A549 (cell line): ENCODE results near the gene SIRT3. TPM values are rescaled to one million over a fixed set of nuclear protein-coding genes. Genes with fewer than 3 reads are reported as not detected.
"Not testable (repeated sequence)": the region's sequence is repeated elsewhere in the genome, so short reads cannot be mapped to it uniquely, and the experiment has no call there.

ENCODE experiments used
- ATAC-seq, 2 experiments: fragments of 200-7000 bp in 1 of 2; fragments of >200 bp in 1 of 2; cut with Nextera tagmentation in 1 of 2; cut with Tn5 transposase in 1 of 2; 3 replicates each; pipeline versions ENCODE4 v1.8.0 to v1.9.1; 2018 to 2020; ENCODE audit warnings: mild to moderate bottlenecking in 1 of 2, moderate library complexity in 1 of 2
- CTCF ChIA-PET: fragments of 300-600 bp; sonication (Branson Sonifier 250); formaldehyde crosslinking; extraction: SDS; loops from one replicate; lab custom pipeline; 2021; ENCODE audit warnings: antibody characterized with exemption, inconsistent platforms; lab: Yijun Ruan, JAX
- POLR2A ChIA-PET: fragments of 350-600 bp; formaldehyde crosslinking; extraction: SDS; loops from one replicate; lab custom pipeline; 2021; ENCODE audit warnings: antibody characterized with exemption, inconsistent platforms; lab: Yijun Ruan, JAX
- DNase-seq, 2 experiments: peaks; one replicate each; pipeline versions ENCODE4 v3.0.0 to v3.0.0-alpha.2; 2011 to 2016; ENCODE audit warnings: low read depth in 1 of 2, low spot score in 1 of 2
- FAIRE-seq: peaks from 2 replicates; lab custom pipeline; 2011; peaks lifted over from hg19 to GRCh38; lab: Jason Lieb, UNC
- H3K27ac ChIP-seq, 2 experiments: fragments of >200 bp; sonication (Bioruptor Twin); formaldehyde crosslinking; 3 replicates each; pipeline ENCODE4 v1.5.1; 2016 to 2017
- H3K4me1 ChIP-seq: fragments of >200 bp; sonication (Bioruptor Twin); formaldehyde crosslinking; 3 replicates; pipeline ENCODE4 v1.6.1; 2016
- H3K4me2 ChIP-seq: fragments of >200 bp; sonication (Bioruptor Twin); formaldehyde crosslinking; 3 replicates; pipeline ENCODE4 v1.6.1; 2016
- H3K4me3 ChIP-seq: fragments of >200 bp; sonication (Bioruptor Twin); formaldehyde crosslinking; 3 replicates; pipeline ENCODE4 v1.5.1; 2016
- H3K9me3 ChIP-seq: fragments of >200 bp; sonication (Bioruptor Twin); formaldehyde crosslinking; 3 replicates; pipeline ENCODE4 v1.6.1; 2016
- BHLHE40 ChIP-seq: IDR thresholded peaks from 2 replicates; pipeline ENCODE4 v1.6.1; 2012; ENCODE audit warnings: low read depth, low read length, inconsistent platforms
- CBX2 ChIP-seq: fragments of 200-600 bp; sonication (generic); IDR thresholded peaks from 2 replicates; pipeline ENCODE4 v1.6.1; 2016; ENCODE audit warnings: low read depth, mild to moderate bottlenecking, borderline replicate concordance
- ESRRA ChIP-seq: fragments of 150-350 bp; IDR thresholded peaks from 2 replicates; pipeline ENCODE4 v1.6.1; 2014; ENCODE audit warnings: mild to moderate bottlenecking, low read length, borderline replicate concordance
- FOXS1 ChIP-seq: fragments of 250-450 bp; sonication (Bioruptor Pico); IDR thresholded peaks from 2 replicates; pipeline ENCODE4 v1.5.0; 2020; ENCODE audit warnings: mild to moderate bottlenecking, moderate library complexity
- GATA3 ChIP-seq: IDR thresholded peaks from 2 replicates; pipeline ENCODE4 v1.6.1; 2012; ENCODE audit warnings: borderline replicate concordance
- HEYL ChIP-seq: fragments of 250-450 bp; sonication (Bioruptor Pico); IDR thresholded peaks from 2 replicates; pipeline ENCODE4 v1.8.0; 2021; ENCODE audit warnings: mild to moderate bottlenecking, moderate library complexity
- KDM5A ChIP-seq: fragments of 200-600 bp; sonication (generic); IDR thresholded peaks from 2 replicates; pipeline ENCODE4 v1.6.1; 2016; ENCODE audit warnings: antibody characterized with exemption, mild to moderate bottlenecking
- MAZ ChIP-seq: fragments of 150-350 bp; IDR thresholded peaks from 2 replicates; pipeline ENCODE4 v1.6.1; 2014; ENCODE audit warnings: antibody characterized with exemption, low read depth, low read length, borderline replicate concordance
- RAD21 ChIP-seq, 2 experiments: fragments of >200 bp in 1 of 2; sonication (Bioruptor Twin) in 1 of 2; formaldehyde crosslinking in 1 of 2; IDR thresholded peaks in 1 of 2; conservative IDR thresholded peaks in 1 of 2; 2 replicates in 1 of 2; 3 replicates in 1 of 2; pipeline ENCODE4 v1.6.1; 2012 to 2018; ENCODE audit warnings: inconsistent platforms in 1 of 2
- RFX5 ChIP-seq: fragments of 450-650 bp; IDR thresholded peaks from 2 replicates; pipeline ENCODE4 v1.7.1; 2014; ENCODE audit warnings: antibody characterized with exemption, mild to moderate bottlenecking, moderate library complexity
- WGBS: methylation state at CpG from one replicate; pipeline ENCODE4 v1.1.6; 2017; ENCODE audit errors: missing lambda C conversion rate; 5-methylcytosine and 5-hydroxymethylcytosine counted together
- polyA plus RNA-seq, 4 experiments: library from polyadenylated mRNA; depleted of rRNA in 3 of 4; stranded (reverse); fragments of >200 nt; fragmentation: RNase III in 1 of 4; extraction: RNeasy Plus Mini Kit Qiagen cat#74134 plus additional on column Dnase treatment in 1 of 4; gene quantifications; 2 replicates in 3 of 4; 3 replicates in 1 of 4; pipeline ENCODE4 v1.2.3, GENCODE V29; 2011 to 2017
- TF ChIP-seq, protein P1 (sequence below): fragments of 150-350 bp; IDR thresholded peaks from 2 replicates; pipeline ENCODE4 v1.6.1; 2014; ENCODE audit warnings: low read depth, mild to moderate bottlenecking, low read length
- TF ChIP-seq, protein P2 (sequence below): fragments of 250-450 bp; sonication (Bioruptor Pico); IDR thresholded peaks from 2 replicates; pipeline ENCODE4 v1.5.0; 2021; ENCODE audit warnings: mild to moderate bottlenecking, moderate library complexity, borderline replicate concordance
- TF ChIP-seq, protein P3 (sequence below): IDR thresholded peaks from 2 replicates; pipeline ENCODE4 v1.6.1; 2012; ENCODE audit warnings: low read depth, borderline replicate concordance
- TF ChIP-seq, protein P4 (sequence below): fragments of >200 bp; sonication (Bioruptor Twin); formaldehyde crosslinking; IDR thresholded peaks from 2 replicates; pipeline ENCODE4 v1.6.1; 2016
- TF ChIP-seq, protein P5 (sequence below): fragments of >200 bp; sonication (Bioruptor Twin); formaldehyde crosslinking; IDR thresholded peaks from 3 replicates; pipeline ENCODE4 v1.6.1; 2016

Gene SIRT3
- polyA plus RNA-seq, 2 of the 4 experiments (the other 2 are of a cell fraction) = 20.3 to 22.3 TPM

DNA sequence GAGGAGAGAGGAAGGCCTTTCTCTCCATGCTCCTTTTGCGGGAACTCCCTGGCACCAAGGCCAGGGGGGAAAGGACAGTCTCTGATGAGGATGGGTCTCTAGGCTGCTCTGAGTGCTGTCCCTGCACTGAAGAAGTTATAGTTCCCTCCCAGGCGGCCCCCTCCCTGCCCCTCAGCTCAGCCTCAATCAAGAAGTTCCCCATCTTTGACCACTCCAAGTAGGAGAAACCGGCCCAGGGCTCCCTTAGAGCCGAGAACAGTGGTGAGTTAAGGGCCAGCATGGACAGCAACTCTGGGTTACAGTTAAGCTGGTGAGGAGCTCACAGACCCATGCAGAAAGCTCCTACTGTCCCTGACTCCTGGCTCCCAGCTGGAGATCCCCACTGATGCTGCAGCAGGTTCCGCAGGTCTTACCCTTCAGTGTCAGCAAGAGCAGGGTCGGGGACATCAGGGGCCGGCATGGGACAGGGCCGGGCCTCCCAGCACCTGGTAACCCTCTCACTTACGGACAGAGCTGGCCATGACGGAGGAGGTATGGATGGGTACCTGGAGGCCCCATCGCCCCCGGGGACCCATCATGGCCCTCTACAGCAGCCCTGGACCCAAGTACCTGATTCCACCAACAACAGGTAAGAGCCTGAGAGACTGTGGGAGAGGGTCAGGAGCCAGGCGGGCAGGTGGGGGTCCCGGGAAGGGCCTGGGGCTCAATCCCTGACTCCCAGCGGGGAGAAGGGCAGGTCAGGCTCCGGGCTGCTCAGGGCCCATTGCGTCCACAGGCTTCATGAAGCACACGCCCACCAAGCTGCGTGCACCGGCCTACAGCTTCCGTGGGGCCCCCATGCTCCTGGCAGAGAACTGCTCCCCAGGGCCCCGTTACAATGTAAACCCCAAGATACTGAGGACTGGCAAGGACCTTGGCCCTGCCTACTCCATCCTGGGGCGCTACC, 39.1 kb downstream of the SIRT3 start:
- WGBS = 80% methylated on average over 20 of the region's 23 CpGs
- POLR2A ChIA-PET = interaction anchor here (3.2 kb wide), 1 partner anchor 10 kb away, joined by 15 read pairs; the partner anchor contains the start of genes BET1L and RIC8A
- ATAC-seq (peak in 1 of 2 experiments; percentile 20; a peak in 3 of 6 replicates), FAIRE-seq (no peak), DNase-seq (no peak)
- CTCF ChIA-PET = interaction anchor here (0.8 kb wide), 1 partner anchor 10 kb away, joined by 3 read pairs; no protein-coding TSS in a partner anchor
- Histone ChIP-seq H3K27ac (no peak overlapping the region), H3K9me3 (no peaks in the 10 kb centered on the region), H3K4me2 (no peak overlapping the region), H3K4me3 (no peak overlapping the region), H3K4me1 (no peaks in the 10 kb centered on the region)
- TF ChIP-seq RAD21 (conservative IDR thresholded peaks at IDR 0.05 in 1 of 2, IDR thresholded peaks at IDR 0.05 in 1 of 2) (no peak), FOXS1 (no peak), ESRRA (no peak), RFX5 (no peak), KDM5A (no peak), BHLHE40 (no peak), GATA3 (no peak), MAZ (no peak), HEYL (no peak), CBX2 (no peak)
- TF ChIP-seq, protein P1, sequence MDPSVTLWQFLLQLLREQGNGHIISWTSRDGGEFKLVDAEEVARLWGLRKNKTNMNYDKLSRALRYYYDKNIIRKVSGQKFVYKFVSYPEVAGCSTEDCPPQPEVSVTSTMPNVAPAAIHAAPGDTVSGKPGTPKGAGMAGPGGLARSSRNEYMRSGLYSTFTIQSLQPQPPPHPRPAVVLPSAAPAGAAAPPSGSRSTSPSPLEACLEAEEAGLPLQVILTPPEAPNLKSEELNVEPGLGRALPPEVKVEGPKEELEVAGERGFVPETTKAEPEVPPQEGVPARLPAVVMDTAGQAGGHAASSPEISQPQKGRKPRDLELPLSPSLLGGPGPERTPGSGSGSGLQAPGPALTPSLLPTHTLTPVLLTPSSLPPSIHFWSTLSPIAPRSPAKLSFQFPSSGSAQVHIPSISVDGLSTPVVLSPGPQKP = no peak
- TF ChIP-seq, protein P2, sequence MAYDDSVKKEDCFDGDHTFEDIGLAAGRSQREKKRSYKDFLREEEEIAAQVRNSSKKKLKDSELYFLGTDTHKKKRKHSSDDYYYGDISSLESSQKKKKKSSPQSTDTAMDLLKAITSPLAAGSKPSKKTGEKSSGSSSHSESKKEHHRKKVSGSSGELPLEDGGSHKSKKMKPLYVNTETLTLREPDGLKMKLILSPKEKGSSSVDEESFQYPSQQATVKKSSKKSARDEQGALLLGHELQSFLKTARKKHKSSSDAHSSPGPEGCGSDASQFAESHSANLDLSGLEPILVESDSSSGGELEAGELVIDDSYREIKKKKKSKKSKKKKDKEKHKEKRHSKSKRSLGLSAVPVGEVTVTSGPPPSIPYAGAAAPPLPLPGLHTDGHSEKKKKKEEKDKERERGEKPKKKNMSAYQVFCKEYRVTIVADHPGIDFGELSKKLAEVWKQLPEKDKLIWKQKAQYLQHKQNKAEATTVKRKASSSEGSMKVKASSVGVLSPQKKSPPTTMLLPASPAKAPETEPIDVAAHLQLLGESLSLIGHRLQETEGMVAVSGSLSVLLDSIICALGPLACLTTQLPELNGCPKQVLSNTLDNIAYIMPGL = no peak
- TF ChIP-seq, protein P3, sequence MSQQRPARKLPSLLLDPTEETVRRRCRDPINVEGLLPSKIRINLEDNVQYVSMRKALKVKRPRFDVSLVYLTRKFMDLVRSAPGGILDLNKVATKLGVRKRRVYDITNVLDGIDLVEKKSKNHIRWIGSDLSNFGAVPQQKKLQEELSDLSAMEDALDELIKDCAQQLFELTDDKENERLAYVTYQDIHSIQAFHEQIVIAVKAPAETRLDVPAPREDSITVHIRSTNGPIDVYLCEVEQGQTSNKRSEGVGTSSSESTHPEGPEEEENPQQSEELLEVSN = no peak
- TF ChIP-seq, protein P4, sequence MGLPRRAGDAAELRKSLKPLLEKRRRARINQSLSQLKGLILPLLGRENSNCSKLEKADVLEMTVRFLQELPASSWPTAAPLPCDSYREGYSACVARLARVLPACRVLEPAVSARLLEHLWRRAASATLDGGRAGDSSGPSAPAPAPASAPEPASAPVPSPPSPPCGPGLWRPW = no peak
- TF ChIP-seq, protein P5, sequence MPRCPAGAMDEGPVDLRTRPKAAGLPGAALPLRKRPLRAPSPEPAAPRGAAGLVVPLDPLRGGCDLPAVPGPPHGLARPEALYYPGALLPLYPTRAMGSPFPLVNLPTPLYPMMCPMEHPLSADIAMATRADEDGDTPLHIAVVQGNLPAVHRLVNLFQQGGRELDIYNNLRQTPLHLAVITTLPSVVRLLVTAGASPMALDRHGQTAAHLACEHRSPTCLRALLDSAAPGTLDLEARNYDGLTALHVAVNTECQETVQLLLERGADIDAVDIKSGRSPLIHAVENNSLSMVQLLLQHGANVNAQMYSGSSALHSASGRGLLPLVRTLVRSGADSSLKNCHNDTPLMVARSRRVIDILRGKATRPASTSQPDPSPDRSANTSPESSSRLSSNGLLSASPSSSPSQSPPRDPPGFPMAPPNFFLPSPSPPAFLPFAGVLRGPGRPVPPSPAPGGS = no peak

DNA sequence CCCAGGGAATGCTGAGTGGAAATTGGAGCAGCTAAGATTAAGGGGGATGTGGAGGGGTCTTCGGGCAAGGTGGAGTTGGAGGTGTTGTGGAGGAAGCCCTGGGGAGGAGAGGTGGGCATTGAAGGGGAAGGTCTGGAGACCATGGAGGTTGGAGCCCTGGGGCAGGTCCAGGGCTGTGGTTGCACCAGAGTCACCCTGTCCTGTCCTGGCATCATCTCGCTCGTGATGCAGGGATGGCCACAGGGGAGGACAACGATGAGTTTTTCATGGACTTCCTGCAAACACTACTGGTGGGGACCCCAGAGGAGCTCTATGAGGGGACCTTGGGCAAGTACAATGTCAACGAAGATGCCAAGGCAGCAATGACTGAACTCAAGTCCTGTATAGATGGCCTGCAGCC, 42.7 kb downstream of the SIRT3 start:
- CTCF ChIA-PET, FAIRE-seq, H3K4me1 ChIP-seq, H3K4me3 ChIP-seq, H3K4me2 ChIP-seq, POLR2A ChIA-PET, H3K9me3 ChIP-seq, DNase-seq, H3K27ac ChIP-seq: not testable (repeated sequence)
- WGBS = 48% methylated on average over 5 of the region's 5 CpGs
- ATAC-seq = 0 out of 6 replicates have a peak, but pooled peaks of 1 of the 2 experiments have one; percentile 16

DNA sequence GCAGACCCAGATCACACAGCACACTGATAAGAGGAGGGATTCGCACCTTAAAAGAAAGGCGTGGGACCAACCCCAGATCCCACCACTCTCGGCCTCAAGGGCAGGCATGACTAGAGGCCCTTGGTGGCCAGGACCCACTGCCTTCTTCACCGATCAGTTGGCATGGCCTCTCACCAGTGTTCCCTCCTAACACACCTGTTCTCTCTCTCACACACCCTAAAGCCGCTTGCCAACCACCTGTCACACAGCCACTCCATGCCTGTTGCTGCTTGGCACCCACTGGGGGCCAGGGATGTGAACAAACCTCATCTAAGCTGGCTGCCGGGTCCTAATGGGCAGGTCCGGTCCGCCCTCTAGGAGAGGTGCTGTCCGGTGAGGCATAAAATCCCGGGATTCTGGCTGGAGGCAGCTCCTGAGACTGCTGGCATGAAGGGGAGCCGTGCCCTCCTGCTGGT, 43.4 kb downstream of the SIRT3 start, which contains the start of gene SCGB1C1:
TSS of gene SCGB1C1 (plus strand) at position 405 of the 455 bp plus-strand sequence. CDS start at position 427, 22 bp downstream.
- 54% methylated on average over 3 of the region's 11 CpGs for WGBS
- POLR2A ChIA-PET, H3K27ac ChIP-seq, H3K9me3 ChIP-seq, H3K4me2 ChIP-seq, H3K4me1 ChIP-seq, DNase-seq, H3K4me3 ChIP-seq, CTCF ChIA-PET, ATAC-seq, FAIRE-seq: not testable (repeated sequence)
